Medulla oblongata (tissue), 1 donor: ENCODE data around the gene COMMD1.
A peak's percentile ranks its signal among the peaks of the same experiment; 100 is the strongest.
"Not testable (repeated sequence)": the region's sequence is repeated elsewhere in the genome, so short reads cannot be mapped to it uniquely, and the experiment has no call there.

ENCODE experiments used
- DNase-seq: peaks from one replicate; pipeline ENCODE4 v3.0.0-alpha.2; 2015; ENCODE audit errors: extremely low spot score

Gene COMMD1

DNA sequence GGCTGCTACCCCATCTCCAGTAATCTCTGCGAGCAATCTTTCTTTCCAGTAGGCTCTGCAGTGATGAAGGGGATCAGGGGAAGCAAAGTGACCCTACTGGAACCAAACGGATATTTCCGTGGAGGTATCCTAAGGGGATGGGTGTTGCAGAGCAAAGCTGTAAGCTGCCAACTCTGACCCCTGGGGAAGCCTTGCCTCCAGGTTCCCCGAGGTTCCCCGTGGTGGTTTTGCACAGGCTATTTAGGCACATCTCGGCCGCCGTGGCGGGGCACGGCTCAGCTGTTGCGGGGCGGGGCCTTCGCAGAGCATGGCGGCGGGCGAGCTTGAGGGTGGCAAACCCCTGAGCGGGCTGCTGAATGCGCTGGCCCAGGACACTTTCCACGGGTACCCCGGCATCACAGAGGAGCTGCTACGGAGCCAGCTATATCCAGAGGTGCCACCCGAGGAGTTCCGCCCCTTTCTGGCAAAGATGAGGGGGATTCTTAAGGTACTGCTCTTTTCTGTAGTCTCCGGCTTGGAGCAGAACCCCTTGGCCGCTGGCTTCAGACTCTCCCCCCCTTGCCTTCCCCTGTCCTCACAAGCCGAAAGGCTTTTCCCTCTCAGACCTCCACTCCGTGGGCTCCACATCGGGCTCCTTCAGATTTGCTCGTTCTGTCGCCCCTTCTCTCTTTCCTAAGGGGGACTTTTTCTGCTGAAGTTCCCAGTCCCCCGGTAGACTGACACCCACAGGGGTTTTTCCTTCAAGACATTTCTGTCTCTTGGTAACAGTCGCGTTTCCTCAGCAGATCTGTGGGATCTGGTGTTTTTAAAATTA is at the start of gene COMMD1:
TSS of gene COMMD1 (plus strand) at position 303 of the 814 bp plus-strand sequence. CDS start at position 308, 5 bp downstream.
- DNase-seq = peak; percentile 90

DNA sequence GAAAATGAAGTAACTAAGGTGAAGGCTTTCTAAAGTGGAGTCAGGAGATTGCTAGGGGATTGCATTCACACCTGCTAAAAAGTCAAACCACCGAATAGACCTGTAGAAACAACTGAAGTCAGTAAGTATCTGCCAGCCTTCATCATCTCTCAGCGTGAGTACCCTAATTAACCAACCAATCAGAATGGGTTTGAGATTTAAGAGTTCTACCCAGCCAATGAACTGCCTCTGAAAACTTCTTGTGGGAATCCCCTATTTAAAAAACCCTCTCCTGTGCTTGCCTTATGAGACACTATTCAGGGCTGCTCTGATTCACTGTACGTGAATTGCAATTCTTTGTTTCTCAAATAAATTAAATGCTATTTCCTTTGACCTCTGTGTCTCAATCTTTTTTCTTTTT is 48.2 kb upstream of the COMMD1 start:
- no peak for DNase-seq

DNA sequence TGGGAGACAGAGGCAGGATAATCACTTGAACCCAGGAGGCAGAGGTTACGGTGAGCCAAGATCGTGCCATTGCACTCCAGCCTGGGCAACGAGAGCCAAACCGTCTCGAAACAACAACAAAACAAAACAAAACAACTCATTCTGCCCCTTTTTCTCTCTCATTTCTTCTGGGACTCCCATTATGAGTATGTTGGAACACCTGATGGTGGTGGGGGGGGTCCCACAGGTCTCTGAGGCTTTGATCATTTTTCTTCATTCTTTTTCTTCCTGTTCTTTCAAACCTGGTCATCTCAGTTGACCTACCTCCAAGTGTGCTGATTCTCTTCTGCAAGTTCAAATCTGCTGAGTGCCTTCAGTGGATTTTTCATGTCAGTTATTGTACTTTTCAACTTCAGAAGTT is 43.4 kb upstream of the COMMD1 start:
- DNase-seq = no peak

GRCh38 chr2:61866482-61867089 is 38.9 kb upstream of the COMMD1 start:
- not testable (repeated sequence) for DNase-seq

- DNase-seq = no peak
These were observed 29.1 kb upstream of the COMMD1 start for GRCh38 chr2:61876400-61876799.

DNA sequence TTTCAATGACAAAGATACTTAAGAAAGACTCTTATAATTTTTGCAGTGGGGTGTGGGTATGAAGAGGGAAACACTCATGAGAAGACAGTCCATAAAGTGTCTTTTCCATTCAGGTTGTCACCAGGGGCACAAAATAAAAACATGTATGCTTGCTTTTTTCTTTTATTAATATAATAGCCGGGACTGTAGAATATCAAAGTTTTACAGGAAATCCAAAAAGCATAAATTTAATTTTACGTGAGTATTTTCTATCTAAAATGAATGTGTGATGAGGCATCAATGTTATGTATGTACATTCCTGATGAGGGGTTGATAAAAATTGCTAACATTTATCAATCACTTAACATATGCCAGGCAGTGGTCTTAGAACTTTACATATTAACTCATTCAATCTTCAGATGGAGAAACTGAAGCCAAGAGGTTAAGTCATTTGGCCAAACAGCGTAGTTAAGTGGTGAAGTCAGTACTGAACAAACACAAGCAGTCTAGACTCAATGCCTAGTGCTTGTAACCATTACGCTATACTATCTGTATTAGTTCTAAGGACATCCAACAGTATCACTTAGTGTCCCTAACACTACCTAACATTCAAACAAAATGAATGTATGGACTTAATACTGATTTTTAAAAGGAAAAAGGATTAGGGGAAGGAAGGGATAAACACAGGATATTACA is 27.8 kb upstream of the COMMD1 start:
- no peak for DNase-seq

DNA sequence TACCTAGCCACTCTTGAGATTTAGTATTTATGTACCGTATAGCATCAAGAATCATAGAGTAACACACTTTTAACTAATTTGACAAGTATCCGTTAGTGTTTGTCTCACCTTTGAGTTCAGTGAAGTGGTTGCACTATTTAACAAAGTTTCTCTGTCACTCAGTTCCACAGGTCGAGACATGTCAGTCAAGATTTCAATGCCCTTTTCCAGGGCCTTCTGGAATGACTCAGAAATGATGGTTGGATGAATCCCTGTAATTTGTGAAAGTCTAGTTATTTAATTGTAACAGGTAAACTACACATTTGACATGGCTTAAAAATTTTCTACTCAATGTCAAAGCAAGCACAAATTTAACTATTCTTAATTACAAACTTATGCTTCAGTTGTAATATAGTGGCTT is 26.7 kb upstream of the COMMD1 start:
- no peak for DNase-seq

- DNase-seq = not testable (repeated sequence)
These were observed 26.1 kb upstream of the COMMD1 start for GRCh38 chr2:61879351-61879750.

GRCh38 chr2:61882850-61883249 is 22.6 kb upstream of the COMMD1 start:
- DNase-seq = no peak

DNA sequence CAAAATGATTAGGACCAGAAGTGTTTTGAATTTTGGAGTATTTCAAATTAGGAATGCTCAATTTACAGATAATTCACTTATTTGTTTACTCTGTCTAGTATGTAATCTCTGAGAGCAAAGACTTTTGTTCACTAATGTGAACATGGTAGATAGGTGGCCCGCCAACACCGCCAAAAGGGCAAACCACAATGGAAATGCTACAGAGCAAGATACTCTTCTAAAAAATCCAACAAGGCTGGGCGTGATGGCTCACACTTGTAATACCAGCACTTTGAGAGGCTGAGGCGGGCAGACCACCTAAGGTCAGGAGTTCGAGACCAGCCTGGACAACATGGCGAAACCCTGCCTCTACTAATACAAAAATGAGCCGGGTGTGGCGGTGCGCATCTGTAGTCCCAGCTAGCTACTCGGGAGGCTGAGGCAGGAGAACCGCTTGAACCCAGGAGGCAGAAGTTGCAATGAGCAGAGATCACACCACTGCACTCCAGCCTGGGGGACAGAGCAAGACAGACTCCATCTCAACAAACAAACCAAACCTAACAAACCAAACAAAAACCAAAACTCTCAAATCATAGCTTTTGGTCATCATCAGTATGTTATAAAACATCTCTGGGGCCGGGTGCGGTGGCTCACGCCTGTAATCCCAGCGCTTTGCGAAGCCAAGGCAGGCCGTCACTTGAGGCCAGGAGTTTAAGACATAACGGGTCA is 19.4 kb upstream of the COMMD1 start:
- no peak for DNase-seq

GRCh38 chr2:61887717-61888266 is 17.7 kb upstream of the COMMD1 start:
- DNase-seq = peak; percentile 71

DNA sequence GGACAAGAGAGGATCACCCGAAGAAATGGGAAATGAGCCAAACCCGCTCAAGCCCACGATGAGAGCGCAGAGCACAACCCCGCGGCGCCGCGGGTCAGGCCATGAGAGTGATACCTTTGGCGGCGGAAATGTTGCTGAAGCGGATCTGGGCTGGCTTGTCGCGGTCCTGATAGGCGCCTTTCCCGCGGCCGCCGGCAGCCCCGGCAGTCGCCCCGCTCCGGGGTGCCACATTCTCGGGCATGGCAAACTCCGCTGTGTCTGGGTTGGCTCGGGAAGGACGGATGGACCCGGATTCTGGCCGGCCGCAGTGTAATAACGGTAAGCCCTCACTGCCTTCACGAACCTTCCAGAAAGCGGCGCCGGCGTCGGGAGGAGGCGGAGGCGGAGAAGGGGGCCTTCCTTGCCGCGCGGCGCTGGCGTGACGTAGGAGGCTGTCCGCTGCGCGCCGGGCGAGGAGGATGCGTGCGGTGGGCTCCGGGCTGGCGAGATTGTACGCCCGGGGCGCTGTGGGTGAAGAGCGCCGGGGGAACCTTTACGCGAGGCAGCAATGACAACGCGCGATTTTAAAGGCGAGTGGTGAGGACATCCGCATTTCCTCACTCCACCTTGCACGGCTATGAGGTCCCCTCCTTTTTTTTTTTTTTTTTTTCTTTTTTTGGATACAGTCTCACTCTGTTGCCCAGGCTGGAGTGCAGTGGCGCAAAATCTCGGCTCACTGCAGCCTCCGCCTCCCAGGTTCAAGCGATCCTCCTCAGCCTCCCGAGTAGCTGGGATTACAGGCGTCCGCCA is 17.0 kb upstream of the COMMD1 start, which contains the start of gene CCT4:
TSS of gene CCT4 (minus strand) at position 390 of the 789 bp plus-strand sequence. CDS start at position 241, 149 bp downstream.
- peak; percentile 93 for DNase-seq

GRCh38 chr2:61898810-61899209 is 6.7 kb upstream of the COMMD1 start:
- DNase-seq = no peak

DNA sequence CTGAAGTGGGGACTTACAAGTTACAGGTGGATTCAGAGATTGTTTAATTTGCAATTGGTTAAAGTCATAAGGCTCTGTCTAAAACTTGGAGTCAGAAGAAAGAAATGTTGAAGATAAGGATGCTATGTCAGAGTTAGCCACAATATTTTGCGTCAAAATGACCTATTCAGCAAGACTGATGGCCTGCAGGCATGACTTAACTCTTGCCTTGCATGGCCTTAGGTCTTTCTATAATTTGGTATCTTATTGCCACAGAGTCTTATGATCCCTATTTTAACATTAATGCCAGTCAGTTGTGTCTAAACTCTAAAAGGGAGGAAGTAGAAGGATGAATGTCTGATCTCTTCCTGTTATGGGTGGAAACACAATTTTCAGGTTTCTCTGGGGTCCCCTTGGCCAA is 5.2 kb upstream of the COMMD1 start:
- no peak for DNase-seq

DNA sequence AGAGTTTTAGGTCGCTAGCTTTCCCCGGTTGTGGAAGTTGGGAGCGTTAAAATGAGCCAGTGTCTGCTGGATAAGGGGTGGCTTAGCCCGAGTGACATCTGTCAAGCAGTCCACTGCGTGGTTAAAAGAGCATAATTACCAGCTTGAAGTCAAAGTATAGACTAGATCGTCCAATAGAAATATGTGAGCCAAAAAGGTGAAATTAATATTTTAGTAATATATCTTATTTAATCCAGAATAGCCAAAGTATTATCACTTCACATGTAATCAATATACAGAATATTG is 654 bp downstream of the COMMD1 start:
- DNase-seq = no peak

- no peak for DNase-seq
These were observed 3.6 kb downstream of the COMMD1 start for GRCh38 chr2:61909116-61909515.

DNA sequence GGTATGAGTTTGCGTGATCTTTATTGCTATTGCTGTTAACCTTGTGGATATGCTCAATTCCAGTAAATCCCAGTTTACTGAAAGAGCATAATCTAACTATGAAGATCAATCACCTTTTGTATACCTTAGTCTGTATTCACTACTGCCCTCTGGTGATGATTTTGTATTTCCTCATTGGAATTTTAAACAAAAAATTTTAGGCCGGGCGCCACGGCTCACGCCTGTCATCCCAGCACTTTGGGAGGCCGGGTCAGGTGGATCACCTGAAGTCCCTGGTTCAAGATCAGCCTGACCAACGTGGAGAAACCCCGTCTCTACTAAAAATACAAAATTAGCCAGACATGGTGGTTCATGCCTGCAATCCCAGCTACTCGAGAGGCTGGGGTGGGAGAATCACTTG is 5.1 kb downstream of the COMMD1 start:
- DNase-seq = no peak

GRCh38 chr2:61911510-61911909 is 6.0 kb downstream of the COMMD1 start:
- DNase-seq = no peak

DNA sequence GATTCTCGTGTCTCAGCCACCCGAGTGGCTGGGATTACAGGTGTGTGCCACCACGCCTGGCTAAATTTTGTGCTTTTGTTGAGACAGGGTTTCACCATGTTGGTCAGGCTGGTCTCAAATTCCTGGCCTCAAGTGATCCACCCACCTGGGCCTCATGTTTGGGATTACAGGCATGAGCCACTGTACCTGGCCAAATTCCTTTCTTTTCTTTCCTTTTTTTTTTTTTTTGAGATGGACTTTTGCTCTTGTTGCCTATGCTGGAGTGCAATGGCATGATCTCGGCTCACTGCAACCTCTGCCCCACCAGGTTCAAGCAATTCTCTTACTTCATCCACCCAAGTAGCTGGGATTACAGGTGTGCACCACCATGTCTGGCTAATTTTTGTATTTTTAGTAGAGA is 9.3 kb downstream of the COMMD1 start:
- DNase-seq = not testable (repeated sequence)

DNA sequence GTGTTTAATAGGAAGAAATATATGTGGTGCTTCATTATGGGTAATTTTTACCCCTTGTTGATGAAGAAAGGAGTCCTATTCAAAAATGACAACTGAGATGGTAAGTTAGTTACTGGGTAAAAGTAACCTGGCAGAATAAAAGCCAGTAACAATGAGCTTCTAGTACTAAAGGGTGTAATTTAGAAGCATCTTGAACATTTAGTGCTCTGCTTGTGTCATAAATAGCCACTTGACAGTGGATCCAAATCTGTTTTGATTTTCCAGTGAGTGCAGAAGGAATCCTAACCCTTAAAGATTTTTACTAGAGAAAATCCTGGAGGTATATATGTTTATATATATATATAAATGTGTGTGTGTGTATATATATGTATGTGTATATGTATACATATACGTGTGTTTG is 15.1 kb downstream of the COMMD1 start:
- DNase-seq = no peak

- no peak for DNase-seq
These were observed 17.2 kb downstream of the COMMD1 start for GRCh38 chr2:61922714-61923113.
